NCI-H2227 (cell line): ENCODE measurements around the gene OGDH.
"Not testable (repeated sequence)": the region's sequence is repeated elsewhere in the genome, so short reads cannot be mapped to it uniquely, and the experiment has no call there.

Source experiments
- DNase-seq: peaks from one replicate; lab custom pipeline; 2025; ENCODE audit not compliant: unreplicated experiment; lab: John Stamatoyannopoulos, UW

Gene OGDH

DNA sequence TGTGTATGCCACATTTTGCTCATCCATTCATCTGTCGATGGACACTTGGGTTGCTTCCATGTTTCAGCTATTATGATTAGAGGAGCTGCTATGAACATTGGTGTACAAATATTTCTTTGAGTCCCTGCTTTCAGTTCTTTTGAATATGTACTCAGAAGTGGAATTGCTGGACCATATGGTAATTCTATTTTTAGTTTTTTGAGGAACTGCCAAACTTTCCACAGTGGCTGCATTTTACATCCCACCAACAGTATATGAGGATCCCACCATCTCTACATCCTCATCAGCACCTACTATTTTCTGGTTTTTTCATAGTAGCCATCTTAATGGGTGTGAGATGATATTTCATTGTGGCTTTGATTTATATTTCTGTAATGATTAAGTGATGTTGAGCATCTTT is 97.5 kb downstream of the OGDH start:
- DNase-seq: no peak

DNA sequence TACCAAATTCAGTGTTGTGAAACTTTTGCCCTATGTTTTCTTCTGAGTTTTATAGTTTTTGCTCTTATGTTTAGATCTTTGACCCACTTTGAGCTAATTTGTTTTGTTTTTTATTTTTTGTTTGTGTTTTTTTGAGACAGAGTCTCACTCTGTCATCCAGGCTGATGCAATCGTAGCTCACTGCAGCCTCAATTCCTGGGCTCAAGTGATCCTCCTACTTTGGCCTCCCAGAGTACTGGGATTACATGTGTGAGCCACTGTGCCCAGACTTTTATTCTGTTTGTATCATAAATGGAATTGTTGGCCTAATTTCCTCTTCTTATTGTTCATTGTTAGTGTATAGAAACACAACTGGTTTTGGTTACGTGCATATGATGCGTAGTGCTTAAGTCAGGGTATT is 99.0 kb downstream of the OGDH start:
- DNase-seq: no peak

DNA sequence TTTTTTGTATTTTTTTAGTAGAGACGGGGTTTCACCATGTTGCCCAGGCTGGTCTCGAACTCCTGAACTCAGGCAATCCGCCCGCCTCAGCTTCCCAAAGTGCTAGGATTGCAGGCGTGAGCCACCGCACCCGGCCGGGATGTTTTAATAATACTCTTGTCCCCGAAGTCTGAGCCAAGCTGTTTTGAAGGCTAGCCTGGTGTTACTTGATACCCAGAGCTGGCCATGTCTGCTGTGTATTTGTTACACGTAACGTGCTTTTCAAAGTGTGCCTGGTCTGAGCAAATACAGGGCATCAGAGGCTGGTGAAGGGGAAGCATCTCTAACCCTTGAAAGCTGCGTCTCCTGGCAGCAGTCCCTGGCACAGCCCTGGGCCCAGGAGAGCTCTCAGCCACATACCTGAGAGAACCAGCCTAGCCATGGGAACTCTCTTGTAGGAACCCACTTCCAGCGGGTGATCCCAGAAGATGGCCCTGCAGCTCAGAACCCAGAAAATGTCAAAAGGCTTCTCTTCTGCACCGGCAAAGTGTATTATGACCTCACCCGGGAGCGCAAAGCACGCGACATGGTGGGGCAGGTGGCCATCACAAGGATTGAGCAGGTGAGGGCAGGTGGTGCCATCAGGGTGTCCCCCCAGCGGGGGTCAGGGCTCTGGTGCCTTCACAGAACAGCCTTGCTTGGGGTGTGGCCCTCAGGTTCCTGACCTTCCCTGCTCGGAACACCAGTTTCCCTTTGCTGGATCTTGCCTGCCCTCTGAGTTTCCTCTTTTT is 100.5 kb downstream of the OGDH start:
- DNase-seq: no peak

DNA sequence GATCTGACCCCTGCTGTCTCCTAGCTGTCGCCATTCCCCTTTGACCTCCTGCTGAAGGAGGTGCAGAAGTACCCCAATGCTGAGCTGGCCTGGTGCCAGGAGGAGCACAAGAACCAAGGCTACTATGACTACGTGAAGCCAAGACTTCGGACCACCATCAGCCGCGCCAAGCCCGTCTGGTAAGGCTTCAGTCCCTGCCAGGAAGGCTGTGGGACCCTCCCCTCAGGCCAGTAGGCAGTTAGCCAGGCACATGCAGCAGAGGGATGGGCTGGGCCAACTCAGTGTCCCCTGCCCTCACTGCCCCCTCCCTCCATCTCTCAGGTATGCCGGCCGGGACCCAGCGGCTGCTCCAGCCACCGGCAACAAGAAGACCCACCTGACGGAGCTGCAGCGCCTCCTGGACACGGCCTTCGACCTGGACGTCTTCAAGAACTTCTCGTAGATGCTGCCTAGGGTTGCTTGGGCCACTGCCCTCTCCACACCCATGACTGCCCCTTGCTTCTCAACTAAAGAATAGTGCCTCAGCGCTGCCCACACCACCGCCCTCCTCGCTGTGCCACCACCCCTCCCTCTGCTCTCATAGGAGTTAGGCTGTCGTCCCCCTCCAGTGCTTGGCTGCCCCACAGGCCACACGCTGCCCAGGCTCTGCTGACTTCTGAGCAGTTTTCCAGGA is 101.3 kb downstream of the OGDH start:
- DNase-seq: no peak

DNA sequence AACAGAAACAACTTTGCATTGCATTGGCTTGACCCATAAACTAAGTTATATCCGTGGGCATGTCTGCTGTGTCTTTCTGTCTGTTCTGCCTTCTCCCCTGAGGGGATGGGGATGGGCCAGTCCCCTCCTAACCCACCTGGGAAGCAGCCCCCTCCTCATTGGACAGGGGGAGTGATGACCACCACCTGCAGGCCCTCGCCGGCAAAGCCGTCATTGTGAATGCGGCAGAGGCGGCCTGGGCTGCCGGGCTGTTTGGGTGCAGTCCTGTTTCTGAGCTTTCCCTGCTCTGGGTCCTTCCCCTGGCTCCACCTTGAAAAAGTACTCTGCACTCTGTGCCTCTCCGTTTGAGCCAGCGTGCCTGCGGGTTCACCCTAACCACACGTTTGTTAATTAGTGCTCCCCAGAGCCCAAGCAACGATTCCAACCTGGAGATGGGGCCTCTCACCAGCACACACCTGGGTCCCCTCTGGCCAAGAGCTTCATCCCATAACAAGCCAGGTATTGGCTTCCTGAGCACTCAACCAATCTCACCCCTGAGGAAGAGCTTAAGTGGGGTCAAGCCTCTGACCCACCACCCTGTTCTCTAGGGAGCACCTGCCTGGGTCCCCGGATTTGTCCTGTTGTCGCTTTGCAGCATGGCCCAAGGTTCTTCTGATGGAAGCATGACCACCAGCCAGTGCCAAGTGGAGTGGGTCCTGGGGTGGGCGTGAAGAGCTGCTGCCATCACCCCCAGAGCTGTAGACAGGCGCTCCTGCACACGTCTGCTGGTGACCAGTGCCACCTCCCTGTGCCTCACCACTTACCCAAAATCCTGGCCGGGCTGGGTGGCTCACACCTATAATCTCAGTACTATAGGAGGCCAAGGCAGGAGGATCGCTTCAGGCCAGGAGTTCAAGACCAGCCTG is 102.8 kb downstream of the OGDH start:
- DNase-seq: no peak

DNA sequence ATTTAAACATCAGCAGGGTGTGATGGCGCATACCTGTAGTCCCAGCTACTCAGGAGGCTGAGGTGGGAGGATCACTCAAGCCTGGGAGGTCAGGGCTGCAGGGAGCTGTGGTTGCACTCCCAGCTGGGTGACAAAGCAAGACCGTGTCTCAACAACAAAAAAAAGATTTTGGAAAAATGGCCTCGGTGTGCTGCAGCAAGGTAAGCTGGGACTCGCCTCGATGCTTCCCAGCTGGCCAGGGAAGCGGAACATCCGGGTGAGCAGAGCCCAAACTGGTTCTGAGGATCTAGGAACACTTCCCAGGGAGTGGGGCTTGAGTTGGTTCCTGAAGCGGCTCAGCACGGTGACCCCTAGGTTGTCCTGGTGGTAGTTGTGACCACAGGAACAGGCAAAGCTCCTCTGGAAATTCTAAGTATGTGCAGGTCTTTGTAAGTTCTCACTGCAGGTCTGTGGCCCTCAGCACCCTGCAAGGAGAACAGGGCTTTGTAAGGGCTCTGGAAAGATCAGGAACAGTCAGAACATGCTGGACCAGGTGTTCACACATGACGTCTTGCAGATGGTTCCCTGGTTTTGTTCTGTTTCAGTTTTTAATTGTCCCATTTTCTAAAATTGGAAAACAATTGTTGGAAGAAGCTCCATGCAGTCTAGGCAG is 103.6 kb downstream of the OGDH start:
- DNase-seq: no peak

DNA sequence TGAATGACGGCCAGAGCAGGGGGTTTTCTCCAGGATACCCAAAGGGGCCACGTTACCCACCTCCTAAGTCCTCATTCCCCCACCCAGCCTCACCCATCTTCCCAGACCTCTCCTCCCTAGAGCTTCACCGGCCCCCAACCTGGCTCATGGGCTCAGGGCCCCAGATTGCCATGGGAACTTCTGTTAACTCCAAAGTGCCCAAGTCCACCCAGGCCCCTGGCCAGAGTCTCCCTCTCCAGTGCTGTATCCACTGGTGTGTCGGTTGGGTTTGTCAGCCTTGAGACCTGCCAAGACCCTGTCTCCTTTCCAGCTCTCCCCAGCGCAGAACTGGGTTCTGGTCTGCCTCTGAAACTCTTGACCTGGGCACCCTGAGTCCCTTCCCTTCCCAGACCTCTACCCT is 105.1 kb downstream of the OGDH start:
- no peak for DNase-seq

DNA sequence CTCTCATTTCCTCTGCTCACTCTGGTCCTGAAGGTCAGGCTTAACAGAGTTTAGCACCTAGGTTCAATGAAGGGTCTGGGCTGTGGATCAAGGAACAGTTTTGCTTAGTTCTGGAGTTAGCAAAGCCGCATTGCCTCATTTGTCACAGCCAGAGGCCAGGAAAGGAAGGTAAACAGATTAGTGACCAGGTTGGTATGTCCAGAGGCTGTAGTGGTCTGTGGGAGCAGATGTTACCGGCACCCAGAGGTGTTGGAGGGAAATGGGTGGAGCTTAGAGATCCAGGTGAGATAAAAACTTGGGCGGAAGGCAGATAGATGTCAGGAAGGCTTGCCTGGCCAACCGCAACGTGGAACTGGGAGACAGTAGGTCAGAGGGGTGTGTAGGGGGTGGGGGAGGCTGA is 105.6 kb downstream of the OGDH start:
- DNase-seq: no peak

DNA sequence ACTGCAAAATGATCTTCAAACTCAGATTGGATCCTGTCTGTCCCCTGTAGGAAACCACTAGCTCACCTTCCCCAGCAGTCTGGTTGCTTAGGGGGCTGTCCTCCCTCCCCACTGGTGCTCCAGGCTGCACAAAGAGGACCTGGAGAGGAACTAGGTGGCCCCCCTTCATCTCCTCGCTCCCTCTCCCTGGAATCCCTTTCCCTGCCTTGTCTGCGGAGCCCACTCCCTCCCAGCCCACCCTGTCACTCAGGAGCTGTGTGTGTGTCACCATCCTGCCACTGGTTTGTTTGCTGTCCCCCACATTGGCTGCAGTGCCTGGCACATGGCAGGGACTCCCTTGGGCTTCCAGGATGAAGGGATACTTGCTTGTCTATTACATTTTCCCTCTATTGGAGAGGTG is 106.7 kb downstream of the OGDH start:
- DNase-seq: no peak

DNA sequence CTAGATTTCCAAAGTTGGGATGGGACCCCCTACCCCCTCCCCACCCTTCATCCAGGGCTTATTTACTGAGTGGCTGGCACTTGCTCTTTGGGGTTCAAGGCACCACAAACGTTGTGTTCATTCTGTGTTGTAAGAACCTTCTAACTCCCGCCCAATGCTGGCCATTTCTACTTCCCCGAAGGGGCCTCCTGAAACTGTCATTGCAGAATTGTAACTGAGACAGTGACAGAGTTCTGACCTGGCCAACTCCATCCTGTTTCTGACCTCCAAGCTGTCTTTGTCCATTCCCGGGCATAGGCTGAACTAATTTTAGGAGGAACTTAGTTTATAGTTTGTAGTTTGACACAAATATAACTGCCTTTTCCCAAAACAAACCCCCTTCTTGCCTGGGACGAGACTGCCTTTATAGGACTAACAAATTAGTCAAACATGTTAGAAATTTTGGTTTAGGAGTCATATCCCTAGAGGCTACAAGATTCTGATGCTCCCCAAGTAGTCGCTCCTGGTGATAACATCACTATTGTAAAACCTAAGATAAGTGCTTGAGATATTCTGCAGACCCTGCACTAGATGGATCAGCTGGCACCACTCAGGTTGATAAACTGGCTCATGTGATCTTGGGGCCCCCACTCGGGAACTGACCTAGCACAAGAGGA is 107.4 kb downstream of the OGDH start:
- no peak for DNase-seq

DNA sequence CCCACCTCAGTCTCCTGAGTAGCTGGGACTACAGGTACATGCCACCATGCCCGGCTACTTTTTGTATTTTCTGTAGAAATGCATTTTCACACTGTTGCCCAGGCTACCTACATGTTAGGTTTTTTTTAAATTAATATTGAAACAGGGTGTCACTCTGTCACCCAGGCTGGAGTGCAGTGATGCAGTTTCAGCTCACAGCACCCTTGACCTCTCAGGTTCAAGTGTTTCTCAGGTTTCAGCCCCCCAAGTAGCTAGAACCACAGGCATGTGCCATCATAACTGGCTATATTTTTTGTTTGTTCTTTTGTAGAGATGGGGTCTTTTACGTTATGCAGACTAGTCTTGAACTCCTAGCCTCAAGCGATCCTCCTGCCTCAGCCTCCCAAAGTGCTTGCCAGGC is 109.8 kb downstream of the OGDH start:
- no peak for DNase-seq

DNA sequence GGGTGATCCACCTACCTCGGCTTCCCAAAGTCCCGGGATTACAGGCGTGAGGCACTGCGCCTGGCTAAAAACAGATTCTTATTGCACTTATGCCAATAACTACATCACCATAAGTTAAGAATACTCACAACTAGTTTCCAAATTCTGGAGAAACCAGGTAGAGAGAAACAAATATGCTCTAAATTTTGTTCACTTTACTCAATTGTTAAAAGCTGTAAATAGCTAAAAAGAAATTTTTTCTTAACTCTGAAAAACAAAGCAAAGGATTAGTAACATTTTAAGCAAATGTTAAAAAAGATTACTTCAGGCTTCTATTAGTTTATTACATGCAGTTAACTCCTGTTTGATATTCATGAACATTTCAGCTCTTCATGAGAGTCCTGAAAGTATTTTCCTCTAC is 113.9 kb downstream of the OGDH start:
- DNase-seq: no peak

DNA sequence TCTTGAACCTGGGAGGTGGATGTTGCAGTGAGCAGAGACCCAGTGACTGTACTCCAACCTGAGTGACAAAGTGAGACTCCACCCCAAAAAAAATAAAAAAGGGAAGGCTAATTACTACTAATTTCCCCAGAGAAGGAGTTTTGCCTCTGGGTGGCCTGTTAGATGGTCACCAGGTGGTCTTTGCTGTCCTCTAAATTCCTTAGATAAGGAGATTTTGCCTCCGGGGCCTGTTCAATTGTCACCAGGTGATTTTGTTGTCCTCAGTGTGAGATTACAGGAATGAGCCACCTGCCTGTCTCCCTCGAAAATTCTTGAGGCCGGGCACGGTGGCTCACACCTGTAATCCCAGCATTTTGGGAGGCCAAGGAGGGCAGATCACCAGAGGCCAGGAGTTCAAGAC is 117.8 kb downstream of the OGDH start:
- no peak for DNase-seq

DNA sequence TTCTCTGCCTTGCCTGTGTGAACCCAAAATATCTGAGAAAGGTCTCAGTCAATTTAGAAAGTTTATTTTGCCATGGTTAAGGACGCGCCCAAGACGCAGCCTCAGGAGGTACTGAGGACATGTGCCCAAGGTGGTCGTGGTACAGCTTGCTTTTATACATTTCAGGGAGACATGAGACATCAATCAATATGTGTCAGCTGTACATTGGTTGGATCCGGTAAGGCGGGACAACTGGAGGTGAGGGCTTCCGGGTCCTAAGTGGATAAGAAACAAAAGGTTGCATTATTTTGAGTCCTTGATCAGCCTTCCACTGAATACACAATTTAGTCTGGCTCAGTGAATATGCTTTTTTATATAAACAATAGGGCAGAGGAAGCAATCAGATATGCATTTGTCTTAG is 119.8 kb downstream of the OGDH start:
- DNase-seq: not testable (repeated sequence)

DNA sequence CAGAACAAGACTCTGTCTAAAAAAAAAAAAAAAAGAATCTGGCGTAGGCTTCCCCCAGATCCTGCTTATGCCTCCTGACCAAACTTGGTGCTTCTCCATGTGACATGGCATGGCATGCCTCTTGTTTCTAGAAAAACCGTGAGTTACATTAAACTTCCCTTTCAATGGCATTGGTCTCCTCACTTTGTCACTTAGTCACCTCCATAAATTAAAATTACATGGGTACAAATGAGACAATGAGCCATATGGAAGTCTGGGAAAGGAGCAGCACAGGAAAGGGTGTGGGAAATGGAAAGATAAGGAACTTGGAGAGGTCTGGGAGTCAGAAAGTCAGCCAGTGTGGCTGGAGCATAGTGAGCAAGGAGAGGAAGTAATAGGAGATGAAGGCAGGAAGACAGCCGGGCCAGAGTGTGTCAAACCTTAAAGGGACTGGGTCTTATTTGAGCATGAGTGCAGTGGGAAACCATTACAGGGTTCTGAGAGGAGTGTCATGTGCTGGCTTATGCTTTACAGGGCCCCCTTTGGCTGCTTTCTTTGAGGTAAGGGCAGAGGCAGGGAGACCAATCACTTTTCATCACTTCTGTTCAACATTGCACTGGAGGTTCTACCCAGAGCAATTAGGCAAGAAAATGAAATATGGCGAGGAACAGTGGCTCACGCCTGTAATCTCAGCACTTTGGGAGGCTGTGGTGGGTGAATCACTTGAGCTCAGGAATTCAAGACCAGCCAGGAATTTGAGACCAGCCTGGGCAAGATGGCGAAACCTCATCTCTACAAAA is 120.9 kb downstream of the OGDH start:
- no peak for DNase-seq

DNA sequence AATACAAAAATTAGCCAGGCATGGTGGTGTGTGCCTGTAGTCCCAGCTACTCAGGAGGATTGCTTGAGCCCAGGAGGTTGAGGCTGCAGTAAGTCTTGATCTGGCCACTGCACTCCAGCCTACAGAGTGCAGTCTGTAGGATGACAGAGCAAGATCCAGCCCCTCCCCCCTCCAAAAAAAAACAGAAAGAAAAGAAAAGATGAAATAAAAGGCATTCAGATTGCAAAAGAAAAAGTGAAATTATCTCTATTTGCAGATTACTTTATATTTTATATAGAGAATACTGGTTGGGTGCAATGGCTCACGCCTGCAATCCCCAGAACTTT is 121.5 kb downstream of the OGDH start:
- no peak for DNase-seq

DNA sequence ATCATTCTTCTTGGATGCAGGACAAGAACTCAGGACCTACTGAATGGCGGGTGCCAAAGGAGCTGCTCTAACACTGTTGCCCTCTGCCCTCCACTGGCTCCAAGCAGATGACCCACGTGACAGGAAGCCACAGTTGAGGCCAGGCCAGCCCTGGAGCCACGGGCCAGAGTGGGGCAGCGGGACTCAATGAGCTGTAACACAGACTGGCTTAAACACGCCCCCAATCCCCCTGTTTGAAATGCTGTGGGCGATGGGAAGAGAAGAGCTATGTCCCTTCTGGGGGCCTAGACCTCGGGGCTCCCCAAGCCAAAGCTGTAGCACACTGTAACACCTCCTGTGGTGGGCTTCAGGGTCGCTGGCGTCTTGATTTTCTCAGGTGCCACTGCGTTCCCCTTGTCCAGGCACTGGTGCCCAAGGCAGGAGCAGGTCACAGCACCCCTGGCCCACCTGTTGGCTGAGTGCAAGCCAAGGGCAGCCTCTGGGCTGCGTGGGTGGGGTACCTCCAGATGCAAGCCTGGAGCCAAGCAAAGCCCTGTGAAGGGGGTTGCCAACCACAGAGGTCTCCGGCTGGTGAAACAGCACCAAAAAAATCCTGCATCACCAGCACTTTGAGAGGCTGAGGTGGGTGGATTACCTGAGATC is 123.6 kb downstream of the OGDH start:
- DNase-seq: no peak

DNA sequence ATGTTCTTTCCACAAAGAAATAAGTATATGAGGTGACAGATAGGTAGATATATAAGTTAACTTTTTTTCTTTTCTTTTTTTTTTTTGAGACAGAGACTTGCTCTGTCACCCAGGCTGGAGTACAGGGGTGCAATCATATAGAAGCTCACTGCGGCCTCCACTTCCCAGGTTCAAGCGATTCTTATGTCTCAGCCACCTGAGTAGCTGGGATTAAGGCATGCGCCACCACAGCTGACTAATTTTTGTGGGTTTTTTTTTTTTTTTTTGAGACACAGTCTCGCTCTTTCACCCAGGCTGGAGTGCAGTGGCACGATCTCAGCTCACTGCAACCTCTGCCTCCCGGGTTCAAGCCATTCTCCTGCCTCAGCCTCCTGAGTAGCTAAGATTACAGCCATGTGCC is 126.5 kb downstream of the OGDH start:
- DNase-seq: not testable (repeated sequence)

DNA sequence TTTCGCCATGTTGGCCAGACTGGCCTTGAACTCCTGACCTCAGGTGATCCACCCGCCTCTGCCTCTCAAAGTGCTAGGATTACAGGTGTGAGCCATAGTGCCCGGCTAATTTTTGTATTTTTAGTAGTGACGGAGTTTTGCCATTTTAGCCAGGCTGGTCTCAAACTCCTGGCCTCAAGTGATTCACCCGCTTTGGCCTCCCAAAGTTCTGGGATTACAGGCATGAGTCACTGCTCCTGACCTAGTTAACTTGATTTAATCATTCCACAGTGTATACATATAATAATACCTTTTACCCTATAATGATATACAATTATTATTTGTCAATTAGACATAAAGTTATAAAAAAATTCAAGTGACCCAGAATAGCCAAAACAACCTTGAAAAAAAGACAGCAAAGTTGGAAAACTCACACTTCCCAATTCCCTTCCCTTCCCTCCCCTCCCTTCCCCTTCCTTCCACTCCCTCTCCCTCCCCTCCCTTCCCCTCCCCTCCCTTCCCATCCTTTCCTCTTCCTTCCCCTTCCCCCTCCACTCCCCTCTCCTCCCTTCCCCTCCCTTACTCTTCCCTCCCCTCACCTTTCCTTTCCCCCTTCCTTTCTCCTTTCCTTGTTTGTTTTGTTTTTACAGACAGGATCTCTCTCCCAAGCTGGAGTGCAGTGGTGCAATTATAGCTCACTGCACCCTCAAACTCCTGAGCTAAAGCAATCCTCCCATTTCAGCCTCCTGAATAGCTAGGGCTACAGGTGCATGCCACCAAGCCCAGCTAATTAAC is 127.5 kb downstream of the OGDH start:
- DNase-seq: no peak
